ENCODE measurements around the gene CRYBB2. TPM values are rescaled to one million over a fixed set of nuclear protein-coding genes. Genes with fewer than 3 reads are reported as not detected.
"Not testable (repeated sequence)": the region's sequence is repeated elsewhere in the genome, so short reads cannot be mapped to it uniquely, and the experiment has no call there.

CRYBB2 gene
- total RNA-seq, 1 donor from 2014 or later, result not detected

DNA sequence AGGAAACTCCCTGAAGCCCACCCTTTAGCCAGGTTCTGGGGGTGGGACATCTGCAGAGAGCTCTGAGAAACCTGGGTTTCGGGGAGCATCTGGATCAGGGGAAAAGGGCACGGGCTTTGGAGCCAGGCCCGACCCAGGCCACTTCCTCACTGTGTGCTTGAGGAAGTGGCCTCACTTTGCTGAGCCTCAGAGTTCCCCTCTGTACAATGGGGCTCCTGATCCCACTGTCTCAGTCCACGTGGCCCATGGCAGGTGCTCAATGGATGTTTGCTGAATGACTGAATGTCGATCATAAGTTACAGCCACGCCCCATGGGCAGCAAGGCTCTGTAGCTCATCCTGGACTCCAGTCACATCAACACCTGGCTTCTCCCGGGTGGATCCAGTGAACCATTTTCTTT, 18.5 kb upstream of the CRYBB2 start:
- Mint-ChIP-seq H3K36me3 (no peaks in the 10 kb centered on the region), H3K4me3 (no peak overlapping the region), H3K9me3 (no peaks in the 10 kb centered on the region), H3K27ac (no peak overlapping the region), H3K27me3 (ENCODE audit: low read depth) (no peaks in the 10 kb centered on the region), H3K4me1 (no peaks in the 10 kb centered on the region)
- DNase-seq (ENCODE audit: low spot score in 2 of 2, unreplicated experiment in 2 of 2), result no peak
- TF ChIP-seq, protein P1, sequence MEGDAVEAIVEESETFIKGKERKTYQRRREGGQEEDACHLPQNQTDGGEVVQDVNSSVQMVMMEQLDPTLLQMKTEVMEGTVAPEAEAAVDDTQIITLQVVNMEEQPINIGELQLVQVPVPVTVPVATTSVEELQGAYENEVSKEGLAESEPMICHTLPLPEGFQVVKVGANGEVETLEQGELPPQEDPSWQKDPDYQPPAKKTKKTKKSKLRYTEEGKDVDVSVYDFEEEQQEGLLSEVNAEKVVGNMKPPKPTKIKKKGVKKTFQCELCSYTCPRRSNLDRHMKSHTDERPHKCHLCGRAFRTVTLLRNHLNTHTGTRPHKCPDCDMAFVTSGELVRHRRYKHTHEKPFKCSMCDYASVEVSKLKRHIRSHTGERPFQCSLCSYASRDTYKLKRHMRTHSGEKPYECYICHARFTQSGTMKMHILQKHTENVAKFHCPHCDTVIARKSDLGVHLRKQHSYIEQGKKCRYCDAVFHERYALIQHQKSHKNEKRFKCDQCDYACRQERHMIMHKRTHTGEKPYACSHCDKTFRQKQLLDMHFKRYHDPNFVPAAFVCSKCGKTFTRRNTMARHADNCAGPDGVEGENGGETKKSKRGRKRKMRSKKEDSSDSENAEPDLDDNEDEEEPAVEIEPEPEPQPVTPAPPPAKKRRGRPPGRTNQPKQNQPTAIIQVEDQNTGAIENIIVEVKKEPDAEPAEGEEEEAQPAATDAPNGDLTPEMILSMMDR (IDR thresholded peaks at IDR 0.05; ENCODE audit: unreplicated experiment), result no peak

DNA sequence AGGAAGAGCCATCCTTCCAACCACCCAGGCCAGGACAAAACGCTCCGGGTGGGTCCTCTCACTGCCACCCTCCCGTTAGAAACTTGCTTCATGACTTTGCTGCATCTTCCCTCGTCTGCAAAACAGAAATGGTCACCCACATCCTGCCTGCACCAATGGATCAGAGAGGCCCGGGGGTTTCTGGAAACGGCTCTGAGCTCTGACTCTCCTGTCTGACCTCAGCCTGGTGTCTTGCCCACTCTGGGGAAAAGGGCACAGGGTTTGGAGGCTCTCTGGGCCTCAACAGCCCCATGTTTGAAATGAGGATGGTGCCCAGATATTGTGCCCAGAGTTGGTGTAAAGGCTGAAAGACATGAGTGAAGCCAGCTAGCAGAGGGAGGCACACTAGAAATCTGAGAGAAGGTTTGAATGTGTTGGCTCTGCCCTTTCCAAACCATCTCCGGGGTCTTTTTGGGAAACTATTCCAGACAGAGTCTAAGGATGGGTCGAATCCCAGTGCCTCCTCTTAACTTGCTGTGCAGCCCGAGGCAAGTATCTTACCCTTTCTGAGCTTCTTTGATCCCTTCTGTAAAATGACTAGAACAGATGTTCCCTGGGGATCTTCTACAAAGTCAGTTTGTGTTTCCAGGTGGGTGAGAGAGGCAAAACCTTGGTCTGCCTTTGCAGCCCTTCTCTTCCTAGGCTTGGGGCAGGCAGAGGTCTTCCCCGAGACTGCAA, 17.7 kb upstream of the CRYBB2 start:
- Mint-ChIP-seq H3K4me1 (no peaks in the 10 kb centered on the region), H3K27me3 (ENCODE audit: low read depth) (no peaks in the 10 kb centered on the region), H3K27ac (no peak overlapping the region), H3K4me3 (no peak overlapping the region), H3K36me3 (no peaks in the 10 kb centered on the region), H3K9me3 (no peaks in the 10 kb centered on the region)
- no peak for DNase-seq (ENCODE audit: low spot score in 2 of 2, unreplicated experiment in 2 of 2)
- TF ChIP-seq, protein P1 (IDR thresholded peaks at IDR 0.05; ENCODE audit: unreplicated experiment), result no peak

DNA sequence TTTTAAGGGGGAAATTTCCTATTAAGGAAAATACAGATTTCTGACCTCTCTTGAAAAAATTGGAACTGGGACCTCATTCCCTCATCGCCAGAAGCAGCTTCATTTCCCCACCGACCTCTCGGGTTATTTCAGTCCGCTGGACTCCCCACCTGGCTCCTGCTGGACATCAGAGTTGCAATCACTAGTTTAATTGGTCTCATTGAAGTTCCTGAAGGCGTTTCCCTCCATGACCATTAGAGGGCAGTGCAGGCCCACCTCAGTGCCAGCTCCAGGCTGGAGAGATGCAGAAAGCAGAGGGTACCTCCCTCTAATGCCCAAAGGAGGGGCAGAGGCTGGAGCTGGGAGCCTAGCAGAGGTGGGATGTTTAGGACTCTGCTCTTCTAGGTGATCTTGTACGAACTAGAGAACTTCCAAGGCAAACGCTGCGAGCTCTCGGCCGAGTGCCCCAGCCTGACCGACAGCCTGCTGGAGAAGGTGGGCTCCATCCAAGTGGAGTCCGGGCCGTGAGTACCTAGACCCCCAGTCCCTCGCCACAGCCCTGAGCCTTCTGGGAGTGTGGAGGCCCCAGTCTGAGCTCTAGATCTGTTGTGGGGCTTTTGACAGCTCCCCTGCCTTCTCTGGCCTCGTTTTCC, 17.0 kb upstream of the CRYBB2 start:
- TF ChIP-seq, protein P1 (IDR thresholded peaks at IDR 0.05; ENCODE audit: unreplicated experiment), result peak; percentile 80
- DNase-seq (ENCODE audit: low spot score in 2 of 2, unreplicated experiment in 2 of 2), result peak in 1 of 2 experiments; percentile 76

DNA sequence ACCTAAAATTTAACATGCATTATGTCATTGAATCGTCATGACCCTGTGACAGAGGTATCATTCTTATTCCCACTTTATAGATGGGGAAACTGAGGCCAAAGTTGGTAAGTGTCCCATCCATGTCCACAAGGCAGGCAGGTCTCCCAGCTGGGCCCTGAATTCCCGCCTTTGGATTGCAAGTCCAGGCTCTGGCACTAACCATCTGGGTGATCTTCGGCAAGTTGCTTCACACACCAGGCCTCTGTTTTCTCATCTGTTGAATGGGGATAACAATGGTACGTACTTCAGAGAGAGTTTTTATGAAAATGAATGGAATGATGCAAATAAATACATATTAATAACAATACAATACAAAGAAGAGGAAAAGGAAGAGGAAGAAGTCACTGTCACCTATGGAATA, 16.4 kb upstream of the CRYBB2 start:
- H3K27ac Mint-ChIP-seq, result no peak overlapping the region
- H3K4me1 Mint-ChIP-seq, result no peaks in the 10 kb centered on the region
- H3K9me3 Mint-ChIP-seq, result no peaks in the 10 kb centered on the region
- no peaks in the 10 kb centered on the region for H3K27me3 Mint-ChIP-seq (ENCODE audit: low read depth)
- TF ChIP-seq, protein P1 (IDR thresholded peaks at IDR 0.05; ENCODE audit: unreplicated experiment), result no peak
- H3K36me3 Mint-ChIP-seq, result no peaks in the 10 kb centered on the region
- no peak for DNase-seq (ENCODE audit: low spot score in 2 of 2, unreplicated experiment in 2 of 2)
- no peak overlapping the region for H3K4me3 Mint-ChIP-seq

More for the DNA sequence above, 17.0 kb upstream of the CRYBB2 start:
- H3K36me3 Mint-ChIP-seq, result no peaks in the 10 kb centered on the region
- H3K27me3 Mint-ChIP-seq (ENCODE audit: low read depth), result no peaks in the 10 kb centered on the region
- H3K4me3 Mint-ChIP-seq, result no peak overlapping the region
- no peaks in the 10 kb centered on the region for H3K9me3 Mint-ChIP-seq
- no peak overlapping the region for H3K27ac Mint-ChIP-seq
- H3K4me1 Mint-ChIP-seq, result no peaks in the 10 kb centered on the region

DNA sequence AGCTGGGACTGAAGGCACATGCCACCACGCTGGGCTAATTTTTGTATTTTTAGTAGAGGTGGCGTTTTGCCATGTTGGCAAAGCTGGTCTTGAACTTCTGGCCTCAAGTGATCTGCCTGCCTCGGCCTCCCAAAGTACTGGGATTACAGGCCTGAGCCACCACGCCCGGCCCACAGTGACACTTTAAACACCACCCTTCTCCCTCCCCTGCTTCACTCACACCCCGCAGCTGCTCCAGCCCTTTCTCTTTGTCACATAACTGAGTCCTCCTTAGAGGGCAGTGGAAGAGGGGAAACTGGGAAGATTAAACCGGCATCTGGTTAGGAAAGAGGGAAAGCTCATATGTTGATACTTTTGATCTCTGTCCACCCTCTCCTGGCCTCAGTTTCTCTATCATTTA, 14.9 kb upstream of the CRYBB2 start:
- DNase-seq (ENCODE audit: low spot score in 2 of 2, unreplicated experiment in 2 of 2); H3K27ac Mint-ChIP-seq; H3K36me3 Mint-ChIP-seq; H3K4me1 Mint-ChIP-seq; H3K9me3 Mint-ChIP-seq; H3K4me3 Mint-ChIP-seq; H3K27me3 Mint-ChIP-seq (ENCODE audit: low read depth): not testable (repeated sequence)

DNA sequence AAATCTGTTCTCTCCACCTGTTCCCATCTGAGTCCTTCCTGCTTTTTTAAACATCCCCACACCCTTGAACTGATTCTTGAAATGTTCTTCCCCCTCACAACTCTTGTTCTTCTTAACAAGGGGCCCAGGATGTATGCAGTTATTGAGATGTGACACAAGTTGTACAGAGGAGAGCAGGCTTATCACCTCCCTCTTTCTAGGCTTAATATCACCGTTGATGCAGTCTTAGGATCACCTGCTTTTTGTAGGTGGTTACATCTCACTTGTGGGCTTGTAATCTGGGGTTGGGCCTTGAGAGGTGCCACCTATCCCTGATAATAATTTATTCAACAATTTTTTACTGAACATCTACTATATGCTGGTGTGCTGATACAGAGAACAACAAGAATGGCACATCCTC, 13.6 kb upstream of the CRYBB2 start:
- H3K36me3 Mint-ChIP-seq, result no peaks in the 10 kb centered on the region
- H3K27ac Mint-ChIP-seq, result no peak overlapping the region
- H3K27me3 Mint-ChIP-seq (ENCODE audit: low read depth), result no peaks in the 10 kb centered on the region
- H3K9me3 Mint-ChIP-seq, result no peaks in the 10 kb centered on the region
- TF ChIP-seq, protein P1 (IDR thresholded peaks at IDR 0.05; ENCODE audit: unreplicated experiment), result no peak
- no peak for DNase-seq (ENCODE audit: low spot score in 2 of 2, unreplicated experiment in 2 of 2)
- H3K4me3 Mint-ChIP-seq, result no peak overlapping the region
- H3K4me1 Mint-ChIP-seq, result no peaks in the 10 kb centered on the region
